HepG2 (cell line): Measurements from ENCODE around the gene PDGFA. TPM values are rescaled to one million over a fixed set of nuclear protein-coding genes. Genes with fewer than 3 reads are reported as not detected.

ENCODE experiments used
- ARHGAP35 ChIP-seq: sonication (generic); formaldehyde crosslinking; IDR thresholded peaks from 2 replicates; pipeline ENCODE4 v1.9.0; 2022; ENCODE audit warnings: mild to moderate bottlenecking, inconsistent platforms, moderate library complexity, missing genetic modification reagents, borderline replicate concordance
- ATF3 ChIP-seq: sonication (generic); formaldehyde crosslinking; IDR thresholded peaks from 2 replicates; pipeline ENCODE4 v1.4.0; 2020; ENCODE audit warnings: missing genetic modification reagents
- ATF4 ChIP-seq, 2 experiments: fragments of 450-650 bp in 1 of 2; sonication (generic) in 1 of 2; formaldehyde crosslinking; IDR thresholded peaks; 2 replicates each; pipeline versions ENCODE4 v1.5.0 to v1.8.0; 2020 to 2022; ENCODE audit warnings: mild to moderate bottlenecking in 1 of 2, missing genetic modification reagents in 1 of 2
- FOXK2 ChIP-seq: fragments of 450-650 bp; IDR thresholded peaks from 2 replicates; pipeline ENCODE4 v1.6.1; 2016
- HOXA7 ChIP-seq: sonication (generic); formaldehyde crosslinking; IDR thresholded peaks from 2 replicates; pipeline ENCODE4 v1.8.1; 2022; ENCODE audit warnings: mild to moderate bottlenecking, missing genetic modification reagents, moderate library complexity
- MAF1 ChIP-seq: sonication (generic); formaldehyde crosslinking; IDR thresholded peaks from 2 replicates; pipeline ENCODE4 v1.5.0; 2020; ENCODE audit warnings: missing genetic modification reagents, borderline replicate concordance
- PHF5A ChIP-seq: IDR thresholded peaks from one replicate; pipeline ENCODE4 v1.6.1; 2018; ENCODE audit warnings: low read depth, missing genetic modification reagents; ENCODE audit not compliant: unreplicated experiment
- PREB ChIP-seq: sonication (generic); formaldehyde crosslinking; IDR thresholded peaks from 2 replicates; pipeline ENCODE4 v1.4.0; 2020; ENCODE audit warnings: missing genetic modification reagents
- RCOR2 ChIP-seq: IDR thresholded peaks from 2 replicates; pipeline ENCODE4 v1.6.1; 2016; ENCODE audit warnings: missing biosample characterization, missing genetic modification reagents
- TERF1 ChIP-seq: sonication (generic); formaldehyde crosslinking; IDR thresholded peaks from 2 replicates; pipeline ENCODE4 v1.8.0; 2022; ENCODE audit warnings: mild to moderate bottlenecking, missing genetic modification reagents, moderate library complexity
- ZBTB34 ChIP-seq: sonication (generic); formaldehyde crosslinking; IDR thresholded peaks from 2 replicates; pipeline ENCODE4 v1.8.0; 2022; ENCODE audit warnings: mild to moderate bottlenecking, missing genetic modification reagents
- ZHX1 ChIP-seq: sonication (generic); formaldehyde crosslinking; IDR thresholded peaks from 2 replicates; pipeline ENCODE4 v1.8.1; 2022; ENCODE audit warnings: low read depth, mild to moderate bottlenecking, missing genetic modification reagents
- ZNF101 ChIP-seq: sonication (generic); formaldehyde crosslinking; IDR thresholded peaks from 2 replicates; pipeline ENCODE4 v1.4.0; 2020; ENCODE audit warnings: mild to moderate bottlenecking, low read depth, missing genetic modification reagents, borderline replicate concordance
- ZNF160 ChIP-seq: sonication (generic); formaldehyde crosslinking; IDR thresholded peaks from 2 replicates; pipeline ENCODE4 v1.8.0; 2022; ENCODE audit warnings: mild to moderate bottlenecking, inconsistent platforms, missing genetic modification reagents
- ZNF3 ChIP-seq: IDR thresholded peaks from 2 replicates; pipeline ENCODE4 v1.7.0; 2017; ENCODE audit warnings: inconsistent platforms
- ZNF607 ChIP-seq: sonication (generic); formaldehyde crosslinking; IDR thresholded peaks from 2 replicates; pipeline ENCODE4 v1.5.1; 2020; ENCODE audit warnings: missing genetic modification reagents, mild to moderate bottlenecking, borderline replicate concordance
- ZNF747 ChIP-seq: sonication (generic); formaldehyde crosslinking; IDR thresholded peaks from 2 replicates; pipeline ENCODE4 v1.8.1; 2023; ENCODE audit warnings: missing genetic modification reagents, mild to moderate bottlenecking, borderline replicate concordance
- polyA plus RNA-seq, 8 experiments: library from polyadenylated mRNA; depleted of rRNA in 3 of 8; stranded (reverse) in 7 of 8; unstranded in 1 of 8; fragments of >200 nt; fragmentation: Illumina TruSeq in 4 of 8; extraction: Trizol in 4 of 8; gene quantifications; 2 replicates each; pipeline versions ENCODE4 v1.2.1 to v1.2.3, GENCODE V29; 2011 to 2016; ENCODE audit warnings: low read depth in 4 of 8, missing spikeins in 1 of 8, mixed read lengths in 1 of 8; ENCODE audit not compliant: insufficient read depth in 1 of 8
- total RNA-seq, 5 experiments: library from RNA; depleted of rRNA; stranded (reverse); fragments of >200 nt; fragmentation: Illumina TruSeq; extraction: Trizol; gene quantifications; 2 replicates each; pipeline ENCODE4 v1.2.3, GENCODE V29; 2016; ENCODE audit warnings: low read depth in 1 of 5
- TF ChIP-seq, protein P1 (sequence below): sonication (generic); formaldehyde crosslinking; IDR thresholded peaks from 2 replicates; pipeline ENCODE4 v1.4.0; 2020; ENCODE audit warnings: missing genetic modification reagents
- TF ChIP-seq, protein P2 (sequence below): sonication (generic); formaldehyde crosslinking; IDR thresholded peaks from 2 replicates; pipeline ENCODE4 v1.5.0; 2020; ENCODE audit warnings: missing genetic modification reagents

PDGFA gene
- total and polyA plus RNA-seq, 2 of the 13 experiments (the other 11 are each of a cell fraction or from before 2014, with no cell fraction given) = 1.5 to 3.4 TPM

GRCh38 chr7:461453-462172 is 58.0 kb downstream of the PDGFA start (continued):
- no peak for TF ChIP-seq ATF4 (CRISPR knock-in tag; IDR thresholded peaks at IDR 0.05)
- TF ChIP-seq PHF5A (CRISPR knock-in tag) = no peak
- TF ChIP-seq ZHX1 (CRISPR knock-in tag) = no peak
- TF ChIP-seq ZNF3 (CRISPR knock-in tag) = no peak
- no peak for TF ChIP-seq HOXA7 (CRISPR knock-in tag)
- no peak for TF ChIP-seq ZNF607 (CRISPR knock-in tag)
- no peak for TF ChIP-seq ZNF160
- TF ChIP-seq, protein P1, sequence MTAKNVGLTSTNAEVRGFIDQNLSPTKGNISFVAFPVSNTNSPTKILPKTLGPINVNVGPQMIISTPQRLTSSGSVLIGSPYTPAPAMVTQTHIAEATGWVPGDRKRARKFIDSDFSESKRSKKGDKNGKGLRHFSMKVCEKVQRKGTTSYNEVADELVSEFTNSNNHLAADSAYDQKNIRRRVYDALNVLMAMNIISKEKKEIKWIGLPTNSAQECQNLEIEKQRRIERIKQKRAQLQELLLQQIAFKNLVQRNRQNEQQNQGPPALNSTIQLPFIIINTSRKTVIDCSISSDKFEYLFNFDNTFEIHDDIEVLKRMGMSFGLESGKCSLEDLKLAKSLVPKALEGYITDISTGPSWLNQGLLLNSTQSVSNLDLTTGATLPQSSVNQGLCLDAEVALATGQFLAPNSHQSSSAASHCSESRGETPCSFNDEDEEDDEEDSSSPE (CRISPR knock-in tag) = no peak
- TF ChIP-seq PREB (CRISPR knock-in tag) = no peak
- no peak for TF ChIP-seq TERF1 (CRISPR knock-in tag)
- TF ChIP-seq, protein P2, sequence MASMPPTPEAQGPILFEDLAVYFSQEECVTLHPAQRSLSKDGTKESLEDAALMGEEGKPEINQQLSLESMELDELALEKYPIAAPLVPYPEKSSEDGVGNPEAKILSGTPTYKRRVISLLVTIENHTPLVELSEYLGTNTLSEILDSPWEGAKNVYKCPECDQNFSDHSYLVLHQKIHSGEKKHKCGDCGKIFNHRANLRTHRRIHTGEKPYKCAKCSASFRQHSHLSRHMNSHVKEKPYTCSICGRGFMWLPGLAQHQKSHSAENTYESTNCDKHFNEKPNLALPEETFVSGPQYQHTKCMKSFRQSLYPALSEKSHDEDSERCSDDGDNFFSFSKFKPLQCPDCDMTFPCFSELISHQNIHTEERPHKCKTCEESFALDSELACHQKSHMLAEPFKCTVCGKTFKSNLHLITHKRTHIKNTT (CRISPR knock-in tag) = no peak
- no peak for TF ChIP-seq FOXK2
- no peak for TF ChIP-seq MAF1
- no peak for TF ChIP-seq ZBTB34
- TF ChIP-seq ARHGAP35 (CRISPR knock-in tag) = no peak
- no peak for TF ChIP-seq ZNF101 (CRISPR knock-in tag)
- no peak for TF ChIP-seq ZNF747
- TF ChIP-seq ATF3 (CRISPR knock-in tag) = no peak
- no peak for TF ChIP-seq RCOR2 (CRISPR knock-in tag)
